ENCODE measurements around the gene MPDU1. TPM values are rescaled to one million over a fixed set of nuclear protein-coding genes. Genes with fewer than 3 reads are reported as not detected.

Gene MPDU1
- total RNA-seq, 1 donor = 64.1 TPM

- Histone ChIP-seq H3K4me1 (ENCODE audit: insufficient read depth, low read length) (peaks cover 10% of the 10 kb centered on the region), H3K27me3 (ENCODE audit: insufficient read depth, low read length) (no peaks in the 10 kb centered on the region), H3K36me3 (ENCODE audit: insufficient read depth, low read length) (no peaks in the 10 kb centered on the region), H3K4me2 (ENCODE audit: insufficient read depth, low read length) (no peak overlapping the region), H3K79me2 (ENCODE audit: insufficient read depth, low read length) (no peaks in the 10 kb centered on the region), H3K4me3 (ENCODE audit: insufficient read depth, low read length) (no peak overlapping the region), H4K20me1 (ENCODE audit: insufficient read depth, low read length) (no peaks in the 10 kb centered on the region), H3K9me3 (ENCODE audit: low read depth, low read length) (no peaks in the 10 kb centered on the region), H2AFZ (ENCODE audit: low read length) (no peak overlapping the region), H3K27ac (ENCODE audit: low read depth, low read length) (no peak overlapping the region)
- TF ChIP-seq, protein P1, sequence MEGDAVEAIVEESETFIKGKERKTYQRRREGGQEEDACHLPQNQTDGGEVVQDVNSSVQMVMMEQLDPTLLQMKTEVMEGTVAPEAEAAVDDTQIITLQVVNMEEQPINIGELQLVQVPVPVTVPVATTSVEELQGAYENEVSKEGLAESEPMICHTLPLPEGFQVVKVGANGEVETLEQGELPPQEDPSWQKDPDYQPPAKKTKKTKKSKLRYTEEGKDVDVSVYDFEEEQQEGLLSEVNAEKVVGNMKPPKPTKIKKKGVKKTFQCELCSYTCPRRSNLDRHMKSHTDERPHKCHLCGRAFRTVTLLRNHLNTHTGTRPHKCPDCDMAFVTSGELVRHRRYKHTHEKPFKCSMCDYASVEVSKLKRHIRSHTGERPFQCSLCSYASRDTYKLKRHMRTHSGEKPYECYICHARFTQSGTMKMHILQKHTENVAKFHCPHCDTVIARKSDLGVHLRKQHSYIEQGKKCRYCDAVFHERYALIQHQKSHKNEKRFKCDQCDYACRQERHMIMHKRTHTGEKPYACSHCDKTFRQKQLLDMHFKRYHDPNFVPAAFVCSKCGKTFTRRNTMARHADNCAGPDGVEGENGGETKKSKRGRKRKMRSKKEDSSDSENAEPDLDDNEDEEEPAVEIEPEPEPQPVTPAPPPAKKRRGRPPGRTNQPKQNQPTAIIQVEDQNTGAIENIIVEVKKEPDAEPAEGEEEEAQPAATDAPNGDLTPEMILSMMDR (IDR thresholded peaks at IDR 0.05; ENCODE audit: extremely low read depth, low read depth, low read length) = no peak
- no peak for DNase-seq (ENCODE audit: insufficient read length, low spot score, missing footprints)
These were observed 33.3 kb upstream of the MPDU1 start for GRCh38 chr17:7550344-7550743.

DNA sequence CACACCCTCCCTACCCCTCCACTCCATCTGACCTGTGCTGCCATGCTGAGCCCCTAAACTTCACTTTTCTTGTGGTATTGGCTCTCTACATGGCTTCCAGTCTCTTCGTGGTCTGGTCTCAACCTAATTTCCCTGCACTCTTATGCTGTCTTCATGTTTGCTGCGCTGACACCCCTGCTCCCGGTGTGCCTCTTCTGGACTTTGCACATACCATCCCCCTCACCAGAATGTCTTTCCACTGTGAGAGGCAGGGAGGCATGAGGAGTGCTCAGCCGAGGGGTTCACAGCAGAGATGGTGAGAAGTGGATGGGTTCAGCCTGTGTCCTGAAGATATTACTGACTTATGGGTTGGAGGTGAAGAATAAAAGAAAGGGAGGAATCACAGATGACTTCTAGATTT is 32.3 kb upstream of the MPDU1 start:
- TF ChIP-seq, protein P1 (IDR thresholded peaks at IDR 0.05; ENCODE audit: extremely low read depth, low read depth, low read length) = no peak

GRCh38 chr17:7552621-7553051 is 31.0 kb upstream of the MPDU1 start:
- TF ChIP-seq, protein P1 (IDR thresholded peaks at IDR 0.05; ENCODE audit: extremely low read depth, low read depth, low read length) = no peak
- Histone ChIP-seq H3K79me2 (ENCODE audit: insufficient read depth, low read length) (no peaks in the 10 kb centered on the region), H3K9me3 (ENCODE audit: low read depth, low read length) (no peaks in the 10 kb centered on the region), H2AFZ (ENCODE audit: low read length) (no peak overlapping the region), H3K27me3 (ENCODE audit: insufficient read depth, low read length) (no peaks in the 10 kb centered on the region), H3K36me3 (ENCODE audit: insufficient read depth, low read length) (no peaks in the 10 kb centered on the region), H3K4me2 (ENCODE audit: insufficient read depth, low read length) (no peak overlapping the region), H3K27ac (ENCODE audit: low read depth, low read length) (no peak overlapping the region), H4K20me1 (ENCODE audit: insufficient read depth, low read length) (no peaks in the 10 kb centered on the region), H3K4me3 (ENCODE audit: insufficient read depth, low read length) (no peak overlapping the region), H3K4me1 (ENCODE audit: insufficient read depth, low read length) (peaks cover 10% of the 10 kb centered on the region)
- DNase-seq (ENCODE audit: insufficient read length, low spot score, missing footprints) = no peak

More for the DNA sequence above, 32.3 kb upstream of the MPDU1 start:
- Histone ChIP-seq H4K20me1 (ENCODE audit: insufficient read depth, low read length) (no peaks in the 10 kb centered on the region), H3K4me1 (ENCODE audit: insufficient read depth, low read length) (peaks cover 10% of the 10 kb centered on the region), H3K4me3 (ENCODE audit: insufficient read depth, low read length) (no peak overlapping the region), H3K79me2 (ENCODE audit: insufficient read depth, low read length) (no peaks in the 10 kb centered on the region), H3K27ac (ENCODE audit: low read depth, low read length) (no peak overlapping the region), H3K4me2 (ENCODE audit: insufficient read depth, low read length) (no peak overlapping the region), H3K27me3 (ENCODE audit: insufficient read depth, low read length) (no peaks in the 10 kb centered on the region), H2AFZ (ENCODE audit: low read length) (no peak overlapping the region), H3K9me3 (ENCODE audit: low read depth, low read length) (no peaks in the 10 kb centered on the region), H3K36me3 (ENCODE audit: insufficient read depth, low read length) (no peaks in the 10 kb centered on the region)
- no peak for DNase-seq (ENCODE audit: insufficient read length, low spot score, missing footprints)

- TF ChIP-seq, protein P1 (IDR thresholded peaks at IDR 0.05; ENCODE audit: extremely low read depth, low read depth, low read length) = no peak
- Histone ChIP-seq H3K9me3 (ENCODE audit: low read depth, low read length) (no peaks in the 10 kb centered on the region), H4K20me1 (ENCODE audit: insufficient read depth, low read length) (no peaks in the 10 kb centered on the region), H3K4me1 (ENCODE audit: insufficient read depth, low read length) (peaks cover 14% of the 10 kb centered on the region), H3K4me2 (ENCODE audit: insufficient read depth, low read length) (no peak overlapping the region), H3K27ac (ENCODE audit: low read depth, low read length) (no peak overlapping the region), H3K27me3 (ENCODE audit: insufficient read depth, low read length) (no peaks in the 10 kb centered on the region), H2AFZ (ENCODE audit: low read length) (no peak overlapping the region), H3K36me3 (ENCODE audit: insufficient read depth, low read length) (no peaks in the 10 kb centered on the region), H3K4me3 (ENCODE audit: insufficient read depth, low read length) (no peak overlapping the region), H3K79me2 (ENCODE audit: insufficient read depth, low read length) (no peaks in the 10 kb centered on the region)
- no peak for DNase-seq (ENCODE audit: insufficient read length, low spot score, missing footprints)
These were observed 30.3 kb upstream of the MPDU1 start for GRCh38 chr17:7553356-7553755.

Measured in osteoblast (primary cell).